GM23338 (cell line): ENCODE measurements around the gene CABLES1. TPM values are rescaled to one million over a fixed set of nuclear protein-coding genes. Genes with fewer than 3 reads are reported as not detected.

Experiments used
- ATAC-seq: fragments of 200-7000 bp; cut with Tn5 transposase; 3 replicates; pipeline ENCODE4 v1.9.1; 2020
- DNase-seq: peaks from one replicate; pipeline ENCODE4 v3.0.0-alpha.2; 2015; ENCODE audit warnings: low spot score
- H2AFZ ChIP-seq: fragments of 200-600 bp; sonication (generic); 2 replicates; pipeline ENCODE4 v1.8.0; 2016; ENCODE audit warnings: antibody characterized with exemption, mild to moderate bottlenecking, moderate library complexity
- H3F3A ChIP-seq: fragments of 200-600 bp; sonication (generic); replicated peaks from 2 replicates; pipeline ENCODE4 v1.8.0; 2017; ENCODE audit warnings: antibody characterized with exemption, mixed run types, low read depth
- H3K27ac ChIP-seq: fragments of 200-600 bp; sonication (generic); 2 replicates; pipeline ENCODE4 v1.6.1; 2016; ENCODE audit warnings: low read depth
- H3K27me3 ChIP-seq: fragments of 200-600 bp; sonication (generic); 2 replicates; pipeline ENCODE4 v1.8.0; 2016; ENCODE audit warnings: mild to moderate bottlenecking, mixed run types, moderate library complexity; ENCODE audit not compliant: insufficient read depth
- H3K36me3 ChIP-seq: fragments of 200-600 bp; sonication (generic); 2 replicates; pipeline ENCODE4 v1.8.0; 2016; ENCODE audit warnings: mild to moderate bottlenecking; ENCODE audit not compliant: insufficient read depth
- H3K4me1 ChIP-seq: fragments of 200-600 bp; sonication (generic); 2 replicates; pipeline ENCODE4 v1.8.0; 2016; ENCODE audit warnings: mild to moderate bottlenecking, moderate library complexity; ENCODE audit not compliant: insufficient read depth
- H3K4me2 ChIP-seq: fragments of 200-600 bp; sonication (generic); 2 replicates; pipeline ENCODE4 v1.7.1; 2017; ENCODE audit warnings: mixed run types
- H3K4me3 ChIP-seq: fragments of 200-600 bp; sonication (generic); 2 replicates; pipeline ENCODE4 v1.6.1; 2016; ENCODE audit warnings: mixed run types
- H3K79me2 ChIP-seq: fragments of 200-600 bp; sonication (generic); replicated peaks from 2 replicates; pipeline ENCODE4 v1.8.0; 2017; ENCODE audit warnings: mild to moderate bottlenecking; ENCODE audit not compliant: insufficient read depth
- H3K9me2 ChIP-seq: fragments of 200-600 bp; sonication (generic); 2 replicates; pipeline ENCODE4 v1.8.0; 2017; ENCODE audit not compliant: insufficient read depth
- H4K20me1 ChIP-seq: fragments of 200-600 bp; sonication (generic); replicated peaks from 2 replicates; pipeline ENCODE4 v1.8.0; 2017; ENCODE audit warnings: mild to moderate bottlenecking; ENCODE audit not compliant: insufficient read depth
- H3K27ac Mint-ChIP-seq: 2 replicates; pipeline ENCODE4 v1.8.0; 2020; ENCODE audit warnings: inconsistent platforms, mild to moderate bottlenecking, moderate library complexity, mixed read lengths
- H3K27me3 Mint-ChIP-seq: 3 replicates; pipeline ENCODE4 v1.8.0; 2022; ENCODE audit warnings: low read depth, mild to moderate bottlenecking, moderate library complexity, mixed read lengths, inconsistent platforms; ENCODE audit not compliant: insufficient read depth, poor library complexity
- H3K36me3 Mint-ChIP-seq: 3 replicates; pipeline ENCODE4 v1.8.0; 2021; ENCODE audit warnings: low read depth, mild to moderate bottlenecking, inconsistent platforms, moderate library complexity, mixed read lengths
- H3K4me1 Mint-ChIP-seq: 3 replicates; pipeline ENCODE4 v1.8.0; 2020; ENCODE audit warnings: mild to moderate bottlenecking, inconsistent platforms, mixed read lengths
- H3K4me3 Mint-ChIP-seq: 3 replicates; pipeline ENCODE4 v1.8.0; 2021; ENCODE audit warnings: moderate library complexity, mild to moderate bottlenecking, inconsistent platforms, mixed read lengths
- H3K9me3 Mint-ChIP-seq: 3 replicates; pipeline ENCODE4 v1.8.0; 2020; ENCODE audit warnings: moderate library complexity, mild to moderate bottlenecking, inconsistent platforms, mixed read lengths
- CREB1 ChIP-seq: fragments of 250-450 bp; sonication (Bioruptor Pico); IDR thresholded peaks from 2 replicates; pipeline ENCODE4 v1.5.0; 2020; ENCODE audit warnings: low read depth, mild to moderate bottlenecking, moderate library complexity
- ETS1 ChIP-seq: IDR thresholded peaks from 2 replicates; pipeline ENCODE4 v1.6.1; 2016; ENCODE audit warnings: antibody characterized with exemption
- EZH2 ChIP-seq: fragments of 200-600 bp; sonication (generic); IDR thresholded peaks from one replicate; pipeline ENCODE4 v1.8.0; 2017; ENCODE audit warnings: antibody characterized with exemption, mild to moderate bottlenecking, low read depth; ENCODE audit not compliant: unreplicated experiment
- EZH2phosphoT487 ChIP-seq: fragments of 200-600 bp; sonication (generic); IDR thresholded peaks from one replicate; pipeline ENCODE4 v1.8.1; 2018; ENCODE audit warnings: antibody characterized with exemption; ENCODE audit not compliant: unreplicated experiment
- JUNB ChIP-seq: IDR thresholded peaks from one replicate; pipeline ENCODE4 v1.6.1; 2016; ENCODE audit warnings: antibody characterized with exemption; ENCODE audit not compliant: unreplicated experiment
- NANOG ChIP-seq: IDR thresholded peaks from 2 replicates; pipeline ENCODE4 v1.6.1; 2016; ENCODE audit warnings: antibody characterized with exemption, borderline replicate concordance
- POLR2AphosphoS5 ChIP-seq: IDR thresholded peaks from 2 replicates; pipeline ENCODE4 v1.6.1; 2016; ENCODE audit warnings: antibody characterized with exemption, low read depth
- STAT1 ChIP-seq: IDR thresholded peaks from one replicate; pipeline ENCODE4 v1.6.1; 2016; ENCODE audit warnings: antibody characterized with exemption; ENCODE audit not compliant: unreplicated experiment
- ZNF114 ChIP-seq: fragments of 250-450 bp; sonication (Bioruptor Pico); IDR thresholded peaks from 2 replicates; pipeline ENCODE4 v1.5.0; 2020; ENCODE audit warnings: mild to moderate bottlenecking, moderate library complexity
- ZNF331 ChIP-seq: fragments of 250-450 bp; sonication (Bioruptor Pico); IDR thresholded peaks from 2 replicates; pipeline ENCODE4 v1.5.0; 2020; ENCODE audit warnings: low read depth, mild to moderate bottlenecking, moderate library complexity
- polyA plus RNA-seq: library from polyadenylated mRNA; unstranded; fragments of >200 nt; fragmentation: Nextera tagmentation; extraction: Ambion mirVana; gene quantifications from 2 replicates; pipeline ENCODE4 v1.2.1, GENCODE V29; 2016
- total RNA-seq: library from RNA; depleted of rRNA; stranded (reverse); fragments of >200 nt; shearing (Covaris generic); gene quantifications from 2 replicates; pipeline ENCODE4 v1.2.3, GENCODE V29; 2014
- TF ChIP-seq, protein P1 (sequence below): IDR thresholded peaks from one replicate; pipeline ENCODE4 v1.6.1; 2018; ENCODE audit warnings: antibody characterized with exemption; ENCODE audit not compliant: unreplicated experiment
- TF ChIP-seq, protein P2 (sequence below): fragments of 250-450 bp; sonication (Bioruptor Pico); IDR thresholded peaks from 2 replicates; pipeline ENCODE4 v1.5.0; 2020; ENCODE audit warnings: mild to moderate bottlenecking, moderate library complexity
- TF ChIP-seq, protein P3 (sequence below), 2 experiments: fragments of 200-600 bp in 1 of 2; sonication (generic) in 1 of 2; conservative IDR thresholded peaks; 2 replicates each; pipeline versions ENCODE4 v1.5.1 to v1.6.1; 2016 to 2017; ENCODE audit warnings: antibody characterized with exemption in 2 of 2, low read depth in 2 of 2, mild to moderate bottlenecking in 2 of 2, moderate library complexity in 1 of 2

The CABLES1 gene
- total and polyA plus RNA-seq, 2 experiments from 2014 or later, result 2.6 to 12.4 TPM

DNA sequence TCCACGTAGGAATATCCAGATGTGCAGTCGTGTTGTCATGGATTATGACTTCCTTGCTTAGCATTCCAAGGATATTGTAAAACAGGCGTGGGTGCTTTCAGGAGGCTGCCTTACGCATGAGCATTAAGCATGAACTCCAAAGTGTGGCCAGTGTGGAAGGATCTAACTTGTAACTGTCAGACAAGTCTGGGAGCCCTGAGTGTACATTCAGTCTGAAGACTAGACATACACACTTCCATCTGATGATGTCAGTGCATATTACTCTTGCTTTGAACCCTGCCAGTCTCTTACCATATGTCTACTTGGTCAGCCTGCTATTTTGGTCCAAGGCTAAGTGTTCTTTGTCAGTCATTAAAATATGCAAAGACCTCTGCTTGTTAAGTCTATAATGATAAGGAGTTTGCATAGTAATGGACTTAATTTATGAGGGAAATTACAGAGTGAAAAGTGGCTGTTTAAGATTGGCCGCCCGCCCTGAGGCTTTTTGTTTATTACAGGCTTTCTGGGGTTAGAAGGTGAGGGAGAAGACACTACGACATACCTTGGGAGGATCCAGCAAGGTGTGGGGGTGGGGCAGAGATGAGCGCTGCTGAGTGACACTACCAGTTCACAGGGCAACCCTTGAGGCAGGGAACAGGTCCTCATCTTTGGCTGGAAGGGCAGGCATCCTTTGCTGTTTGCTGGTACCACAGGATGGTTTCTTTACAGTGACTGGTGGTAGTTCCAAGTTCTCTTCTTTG lies 48.3 kb downstream of the CABLES1 start:
- no peaks in the 10 kb centered on the region for H3F3A ChIP-seq
- no peak overlapping the region for H3K4me3 ChIP-seq
- no peaks in the 10 kb centered on the region; the same call in 1 of the 2 replicates for H4K20me1 ChIP-seq
- H3K4me1 Mint-ChIP-seq, result peaks cover 32% of the 10 kb centered on the region
- no peak overlapping the region for H3K4me3 Mint-ChIP-seq
- peaks cover 7% of the 10 kb centered on the region for H3K4me1 ChIP-seq
- H3K9me3 Mint-ChIP-seq, result no peaks in the 10 kb centered on the region
- no peaks in the 10 kb centered on the region for H3K36me3 ChIP-seq
- 0 out of 2 replicates have a peak overlapping the region, but pooled peaks have one; percentile 32 for H3K27ac ChIP-seq
- no peaks in the 10 kb centered on the region for H3K9me2 ChIP-seq
- peaks cover under 1% of the 10 kb centered on the region; the same call in 2 of the 3 replicates for H3K36me3 Mint-ChIP-seq
- H2AFZ ChIP-seq, result no peak overlapping the region
- peaks cover 50% of the 10 kb centered on the region for H3K79me2 ChIP-seq
- H3K4me2 ChIP-seq, result 0 out of 2 replicates have a peak overlapping the region, but pooled peaks have one; percentile 17
- peak; percentile 58 for ATAC-seq
- peaks cover 6% of the 10 kb centered on the region for H3K27me3 Mint-ChIP-seq
- TF ChIP-seq, protein P1, sequence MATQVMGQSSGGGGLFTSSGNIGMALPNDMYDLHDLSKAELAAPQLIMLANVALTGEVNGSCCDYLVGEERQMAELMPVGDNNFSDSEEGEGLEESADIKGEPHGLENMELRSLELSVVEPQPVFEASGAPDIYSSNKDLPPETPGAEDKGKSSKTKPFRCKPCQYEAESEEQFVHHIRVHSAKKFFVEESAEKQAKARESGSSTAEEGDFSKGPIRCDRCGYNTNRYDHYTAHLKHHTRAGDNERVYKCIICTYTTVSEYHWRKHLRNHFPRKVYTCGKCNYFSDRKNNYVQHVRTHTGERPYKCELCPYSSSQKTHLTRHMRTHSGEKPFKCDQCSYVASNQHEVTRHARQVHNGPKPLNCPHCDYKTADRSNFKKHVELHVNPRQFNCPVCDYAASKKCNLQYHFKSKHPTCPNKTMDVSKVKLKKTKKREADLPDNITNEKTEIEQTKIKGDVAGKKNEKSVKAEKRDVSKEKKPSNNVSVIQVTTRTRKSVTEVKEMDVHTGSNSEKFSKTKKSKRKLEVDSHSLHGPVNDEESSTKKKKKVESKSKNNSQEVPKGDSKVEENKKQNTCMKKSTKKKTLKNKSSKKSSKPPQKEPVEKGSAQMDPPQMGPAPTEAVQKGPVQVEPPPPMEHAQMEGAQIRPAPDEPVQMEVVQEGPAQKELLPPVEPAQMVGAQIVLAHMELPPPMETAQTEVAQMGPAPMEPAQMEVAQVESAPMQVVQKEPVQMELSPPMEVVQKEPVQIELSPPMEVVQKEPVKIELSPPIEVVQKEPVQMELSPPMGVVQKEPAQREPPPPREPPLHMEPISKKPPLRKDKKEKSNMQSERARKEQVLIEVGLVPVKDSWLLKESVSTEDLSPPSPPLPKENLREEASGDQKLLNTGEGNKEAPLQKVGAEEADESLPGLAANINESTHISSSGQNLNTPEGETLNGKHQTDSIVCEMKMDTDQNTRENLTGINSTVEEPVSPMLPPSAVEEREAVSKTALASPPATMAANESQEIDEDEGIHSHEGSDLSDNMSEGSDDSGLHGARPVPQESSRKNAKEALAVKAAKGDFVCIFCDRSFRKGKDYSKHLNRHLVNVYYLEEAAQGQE, result no peak
- TF ChIP-seq, protein P2, sequence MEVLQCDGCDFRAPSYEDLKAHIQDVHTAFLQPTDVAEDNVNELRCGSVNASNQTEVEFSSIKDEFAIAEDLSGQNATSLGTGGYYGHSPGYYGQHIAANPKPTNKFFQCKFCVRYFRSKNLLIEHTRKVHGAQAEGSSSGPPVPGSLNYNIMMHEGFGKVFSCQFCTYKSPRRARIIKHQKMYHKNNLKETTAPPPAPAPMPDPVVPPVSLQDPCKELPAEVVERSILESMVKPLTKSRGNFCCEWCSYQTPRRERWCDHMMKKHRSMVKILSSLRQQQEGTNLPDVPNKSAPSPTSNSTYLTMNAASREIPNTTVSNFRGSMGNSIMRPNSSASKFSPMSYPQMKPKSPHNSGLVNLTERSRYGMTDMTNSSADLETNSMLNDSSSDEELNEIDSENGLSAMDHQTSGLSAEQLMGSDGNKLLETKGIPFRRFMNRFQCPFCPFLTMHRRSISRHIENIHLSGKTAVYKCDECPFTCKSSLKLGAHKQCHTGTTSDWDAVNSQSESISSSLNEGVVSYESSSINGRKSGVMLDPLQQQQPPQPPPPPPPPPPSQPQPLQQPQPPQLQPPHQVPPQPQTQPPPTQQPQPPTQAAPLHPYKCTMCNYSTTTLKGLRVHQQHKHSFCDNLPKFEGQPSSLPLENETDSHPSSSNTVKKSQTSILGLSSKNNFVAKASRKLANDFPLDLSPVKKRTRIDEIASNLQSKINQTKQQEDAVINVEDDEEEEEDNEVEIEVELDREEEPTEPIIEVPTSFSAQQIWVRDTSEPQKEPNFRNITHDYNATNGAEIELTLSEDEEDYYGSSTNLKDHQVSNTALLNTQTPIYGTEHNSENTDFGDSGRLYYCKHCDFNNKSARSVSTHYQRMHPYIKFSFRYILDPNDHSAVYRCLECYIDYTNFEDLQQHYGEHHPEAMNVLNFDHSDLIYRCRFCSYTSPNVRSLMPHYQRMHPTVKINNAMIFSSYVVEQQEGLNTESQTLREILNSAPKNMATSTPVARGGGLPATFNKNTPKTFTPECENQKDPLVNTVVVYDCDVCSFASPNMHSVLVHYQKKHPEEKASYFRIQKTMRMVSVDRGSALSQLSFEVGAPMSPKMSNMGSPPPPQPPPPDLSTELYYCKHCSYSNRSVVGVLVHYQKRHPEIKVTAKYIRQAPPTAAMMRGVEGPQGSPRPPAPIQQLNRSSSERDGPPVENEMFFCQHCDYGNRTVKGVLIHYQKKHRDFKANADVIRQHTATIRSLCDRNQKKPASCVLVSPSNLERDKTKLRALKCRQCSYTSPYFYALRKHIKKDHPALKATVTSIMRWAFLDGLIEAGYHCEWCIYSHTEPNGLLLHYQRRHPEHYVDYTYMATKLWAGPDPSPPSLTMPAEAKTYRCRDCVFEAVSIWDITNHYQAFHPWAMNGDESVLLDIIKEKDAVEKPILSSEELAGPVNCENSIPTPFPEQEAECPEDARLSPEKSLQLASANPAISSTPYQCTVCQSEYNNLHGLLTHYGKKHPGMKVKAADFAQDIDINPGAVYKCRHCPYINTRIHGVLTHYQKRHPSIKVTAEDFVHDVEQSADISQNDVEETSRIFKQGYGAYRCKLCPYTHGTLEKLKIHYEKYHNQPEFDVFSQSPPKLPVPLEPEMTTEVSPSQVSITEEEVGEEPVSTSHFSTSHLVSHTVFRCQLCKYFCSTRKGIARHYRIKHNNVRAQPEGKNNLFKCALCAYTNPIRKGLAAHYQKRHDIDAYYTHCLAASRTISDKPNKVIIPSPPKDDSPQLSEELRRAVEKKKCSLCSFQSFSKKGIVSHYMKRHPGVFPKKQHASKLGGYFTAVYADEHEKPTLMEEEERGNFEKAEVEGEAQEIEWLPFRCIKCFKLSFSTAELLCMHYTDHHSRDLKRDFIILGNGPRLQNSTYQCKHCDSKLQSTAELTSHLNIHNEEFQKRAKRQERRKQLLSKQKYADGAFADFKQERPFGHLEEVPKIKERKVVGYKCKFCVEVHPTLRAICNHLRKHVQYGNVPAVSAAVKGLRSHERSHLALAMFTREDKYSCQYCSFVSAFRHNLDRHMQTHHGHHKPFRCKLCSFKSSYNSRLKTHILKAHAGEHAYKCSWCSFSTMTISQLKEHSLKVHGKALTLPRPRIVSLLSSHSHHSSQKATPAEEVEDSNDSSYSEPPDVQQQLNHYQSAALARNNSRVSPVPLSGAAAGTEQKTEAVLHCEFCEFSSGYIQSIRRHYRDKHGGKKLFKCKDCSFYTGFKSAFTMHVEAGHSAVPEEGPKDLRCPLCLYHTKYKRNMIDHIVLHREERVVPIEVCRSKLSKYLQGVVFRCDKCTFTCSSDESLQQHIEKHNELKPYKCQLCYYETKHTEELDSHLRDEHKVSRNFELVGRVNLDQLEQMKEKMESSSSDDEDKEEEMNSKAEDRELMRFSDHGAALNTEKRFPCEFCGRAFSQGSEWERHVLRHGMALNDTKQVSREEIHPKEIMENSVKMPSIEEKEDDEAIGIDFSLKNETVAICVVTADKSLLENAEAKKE, result no peak
- TF ChIP-seq STAT1, result no peak
- TF ChIP-seq CREB1, result no peak
- TF ChIP-seq JUNB, result no peak
- TF ChIP-seq EZH2, result no peak
- TF ChIP-seq ZNF114 (CRISPR knock-in tag), result no peak
- TF ChIP-seq, protein P3, sequence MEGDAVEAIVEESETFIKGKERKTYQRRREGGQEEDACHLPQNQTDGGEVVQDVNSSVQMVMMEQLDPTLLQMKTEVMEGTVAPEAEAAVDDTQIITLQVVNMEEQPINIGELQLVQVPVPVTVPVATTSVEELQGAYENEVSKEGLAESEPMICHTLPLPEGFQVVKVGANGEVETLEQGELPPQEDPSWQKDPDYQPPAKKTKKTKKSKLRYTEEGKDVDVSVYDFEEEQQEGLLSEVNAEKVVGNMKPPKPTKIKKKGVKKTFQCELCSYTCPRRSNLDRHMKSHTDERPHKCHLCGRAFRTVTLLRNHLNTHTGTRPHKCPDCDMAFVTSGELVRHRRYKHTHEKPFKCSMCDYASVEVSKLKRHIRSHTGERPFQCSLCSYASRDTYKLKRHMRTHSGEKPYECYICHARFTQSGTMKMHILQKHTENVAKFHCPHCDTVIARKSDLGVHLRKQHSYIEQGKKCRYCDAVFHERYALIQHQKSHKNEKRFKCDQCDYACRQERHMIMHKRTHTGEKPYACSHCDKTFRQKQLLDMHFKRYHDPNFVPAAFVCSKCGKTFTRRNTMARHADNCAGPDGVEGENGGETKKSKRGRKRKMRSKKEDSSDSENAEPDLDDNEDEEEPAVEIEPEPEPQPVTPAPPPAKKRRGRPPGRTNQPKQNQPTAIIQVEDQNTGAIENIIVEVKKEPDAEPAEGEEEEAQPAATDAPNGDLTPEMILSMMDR (conservative IDR thresholded peaks at IDR 0.05; ENCODE audit: low read depth in 2 of 2), result no peak
- no peak for TF ChIP-seq ZNF331 (CRISPR knock-in tag)
- no peak for TF ChIP-seq ETS1
- TF ChIP-seq EZH2phosphoT487, result no peak
- TF ChIP-seq POLR2AphosphoS5, result no peak
- no peak for TF ChIP-seq NANOG
- H3K27ac Mint-ChIP-seq, result no peak overlapping the region; the same call in 1 of the 2 replicates
- no peaks in the 10 kb centered on the region for H3K27me3 ChIP-seq
- no peak for DNase-seq
